Measurements from ENCODE around the gene PCCA. TPM values are rescaled to one million over a fixed set of nuclear protein-coding genes. Genes with fewer than 3 reads are reported as not detected.
"Not testable (repeated sequence)": the region's sequence is repeated elsewhere in the genome, so short reads cannot be mapped to it uniquely, and the experiment has no call there.

Gene PCCA
- total RNA-seq, 2 experiments from 2014 or later = 11.7 to 12.2 TPM

GRCh38 chr13:100197591-100198365 lies 108.9 kb downstream of the PCCA start:
- Mint-ChIP-seq H3K9me3 (no peaks in the 10 kb centered on the region), H3K36me3 (ENCODE audit: low read depth) (no peaks in the 10 kb centered on the region), H3K27me3 (no peaks in the 10 kb centered on the region), H3K27ac (no peak overlapping the region), H3K4me1 (peaks cover 2% of the 10 kb centered on the region), H3K4me3 (no peak overlapping the region)
- ChIA-PET CTCF (interaction anchor here (0.6 kb wide), 1 partner anchor 126 kb away, joined by 3 read pairs; no protein-coding TSS in a partner anchor), POLR2A (no interaction called here)
- no peak for DNase-seq

GRCh38 chr13:100203696-100204367 lies 114.9 kb downstream of the PCCA start:
- Mint-ChIP-seq H3K27ac (peak overlapping the region; percentile 18), H3K9me3 (no peaks in the 10 kb centered on the region), H3K36me3 (ENCODE audit: low read depth) (peaks cover 2% of the 10 kb centered on the region), H3K4me3 (peak overlapping the region; percentile 33), H3K4me1 (peaks cover 21% of the 10 kb centered on the region), H3K27me3 (no peaks in the 10 kb centered on the region)
- no peak for DNase-seq
- ChIA-PET CTCF (interaction anchor here (1.3 kb wide), 1 partner anchor 547 kb away, joined by 3 read pairs; no protein-coding TSS in a partner anchor), POLR2A (no interaction called here)

- no peak overlapping the region for H3K27ac Mint-ChIP-seq
- ChIA-PET CTCF (no interaction called here), POLR2A (no interaction called here)
- DNase-seq = no peak
- no peak overlapping the region for H3K4me3 Mint-ChIP-seq
- H3K4me1 Mint-ChIP-seq = peaks cover 25% of the 10 kb centered on the region
- H3K27me3 Mint-ChIP-seq = no peaks in the 10 kb centered on the region
- no peaks in the 10 kb centered on the region for H3K9me3 Mint-ChIP-seq
- H3K36me3 Mint-ChIP-seq (ENCODE audit: low read depth) = peaks cover 2% of the 10 kb centered on the region
Observed at GRCh38 chr13:100208002-100208401, 119.1 kb downstream of the PCCA start.

- no peaks in the 10 kb centered on the region for H3K9me3 Mint-ChIP-seq
- ChIA-PET POLR2A (interaction anchor here (0.9 kb wide), 1 partner anchor 14 kb away, joined by 3 read pairs; no protein-coding TSS in a partner anchor), CTCF (no interaction called here)
- H3K4me3 Mint-ChIP-seq = no peak overlapping the region
- H3K27ac Mint-ChIP-seq = no peak overlapping the region
- H3K27me3 Mint-ChIP-seq = no peaks in the 10 kb centered on the region
- no peak for DNase-seq
- H3K36me3 Mint-ChIP-seq (ENCODE audit: low read depth) = peaks cover 2% of the 10 kb centered on the region
- peaks cover 20% of the 10 kb centered on the region for H3K4me1 Mint-ChIP-seq
Observed at GRCh38 chr13:100208626-100209025, 119.7 kb downstream of the PCCA start.

GRCh38 chr13:100209857-100210825 lies 121.2 kb downstream of the PCCA start:
- Mint-ChIP-seq H3K4me3 (no peak overlapping the region), H3K27me3 (no peaks in the 10 kb centered on the region), H3K9me3 (no peaks in the 10 kb centered on the region), H3K4me1 (peaks cover 7% of the 10 kb centered on the region), H3K36me3 (ENCODE audit: low read depth) (peaks cover 4% of the 10 kb centered on the region), H3K27ac (no peak overlapping the region)
- POLR2A ChIA-PET = no interaction called here
- CTCF ChIA-PET = no interaction called here
- DNase-seq = no peak

GRCh38 chr13:100211016-100211710 lies 122.3 kb downstream of the PCCA start:
- ChIA-PET CTCF (no interaction called here), POLR2A (interaction anchor here (0.6 kb wide), 1 partner anchor 257 kb away, joined by 3 read pairs; no protein-coding TSS in a partner anchor)
- H3K36me3 Mint-ChIP-seq (ENCODE audit: low read depth) = peaks cover 4% of the 10 kb centered on the region
- no peaks in the 10 kb centered on the region for H3K27me3 Mint-ChIP-seq
- DNase-seq = no peak
- H3K4me1 Mint-ChIP-seq = peaks cover 6% of the 10 kb centered on the region
- no peak overlapping the region for H3K27ac Mint-ChIP-seq
- no peaks in the 10 kb centered on the region for H3K9me3 Mint-ChIP-seq
- no peak overlapping the region for H3K4me3 Mint-ChIP-seq

GRCh38 chr13:100212904-100213553 lies 124.1 kb downstream of the PCCA start:
- ChIA-PET CTCF (no interaction called here), POLR2A (no interaction called here)
- H3K4me3 Mint-ChIP-seq = no peak overlapping the region
- H3K9me3 Mint-ChIP-seq = no peaks in the 10 kb centered on the region
- no peak for DNase-seq
- peaks cover 4% of the 10 kb centered on the region for H3K36me3 Mint-ChIP-seq (ENCODE audit: low read depth)
- no peak overlapping the region for H3K27ac Mint-ChIP-seq
- no peaks in the 10 kb centered on the region for H3K27me3 Mint-ChIP-seq
- peaks cover 6% of the 10 kb centered on the region for H3K4me1 Mint-ChIP-seq

GRCh38 chr13:100213576-100213975 lies 124.7 kb downstream of the PCCA start:
- Mint-ChIP-seq H3K27ac (no peak overlapping the region), H3K27me3 (no peaks in the 10 kb centered on the region), H3K4me3 (no peak overlapping the region), H3K9me3 (no peaks in the 10 kb centered on the region), H3K36me3 (ENCODE audit: low read depth) (peaks cover 4% of the 10 kb centered on the region), H3K4me1 (peaks cover 4% of the 10 kb centered on the region)
- no peak for DNase-seq
- CTCF ChIA-PET = no interaction called here
- POLR2A ChIA-PET = no interaction called here

GRCh38 chr13:100214886-100215285 lies 126.0 kb downstream of the PCCA start:
- CTCF ChIA-PET = no interaction called here

GRCh38 chr13:100221166-100221565 lies 132.3 kb downstream of the PCCA start:
- CTCF ChIA-PET = no interaction called here

More at GRCh38 chr13:100214886-100215285, 126.0 kb downstream of the PCCA start:
- Mint-ChIP-seq H3K36me3 (ENCODE audit: low read depth) (peaks cover 4% of the 10 kb centered on the region), H3K27ac (no peak overlapping the region), H3K4me3 (no peak overlapping the region), H3K9me3 (no peaks in the 10 kb centered on the region), H3K4me1 (peaks cover 4% of the 10 kb centered on the region), H3K27me3 (no peaks in the 10 kb centered on the region)
- POLR2A ChIA-PET = no interaction called here
- DNase-seq = no peak

GRCh38 chr13:100223966-100224530 lies 135.2 kb downstream of the PCCA start:
- H3K27ac Mint-ChIP-seq; POLR2A ChIA-PET; DNase-seq; H3K4me3 Mint-ChIP-seq; H3K36me3 Mint-ChIP-seq (ENCODE audit: low read depth); H3K9me3 Mint-ChIP-seq; H3K4me1 Mint-ChIP-seq; CTCF ChIA-PET; H3K27me3 Mint-ChIP-seq: not testable (repeated sequence)

More at GRCh38 chr13:100221166-100221565, 132.3 kb downstream of the PCCA start:
- H3K4me1 Mint-ChIP-seq = no peaks in the 10 kb centered on the region
- H3K27me3 Mint-ChIP-seq = no peaks in the 10 kb centered on the region
- no peak overlapping the region for H3K27ac Mint-ChIP-seq
- POLR2A ChIA-PET = no interaction called here
- no peak overlapping the region for H3K4me3 Mint-ChIP-seq
- H3K36me3 Mint-ChIP-seq (ENCODE audit: low read depth) = no peaks in the 10 kb centered on the region
- DNase-seq = no peak
- no peaks in the 10 kb centered on the region for H3K9me3 Mint-ChIP-seq

- ChIA-PET CTCF (no interaction called here), POLR2A (no interaction called here)
- H3K4me1 Mint-ChIP-seq = no peaks in the 10 kb centered on the region
Observed at GRCh38 chr13:100229603-100230002, 140.7 kb downstream of the PCCA start.

More at GRCh38 chr13:100229603-100230002, 140.7 kb downstream of the PCCA start:
- H3K4me3 Mint-ChIP-seq = no peak overlapping the region
- no peaks in the 10 kb centered on the region for H3K36me3 Mint-ChIP-seq (ENCODE audit: low read depth)
- no peak overlapping the region for H3K27ac Mint-ChIP-seq
- H3K9me3 Mint-ChIP-seq = no peaks in the 10 kb centered on the region
- H3K27me3 Mint-ChIP-seq = no peaks in the 10 kb centered on the region
- DNase-seq = no peak
